ENCODE measurements around the gene NCKAP5. TPM values are rescaled to one million over a fixed set of nuclear protein-coding genes. Genes with fewer than 3 reads are reported as not detected.

The NCKAP5 gene
- total and polyA plus RNA-seq, 7 donors: 0.03 to 1.2 (median 0.22) TPM

DNA sequence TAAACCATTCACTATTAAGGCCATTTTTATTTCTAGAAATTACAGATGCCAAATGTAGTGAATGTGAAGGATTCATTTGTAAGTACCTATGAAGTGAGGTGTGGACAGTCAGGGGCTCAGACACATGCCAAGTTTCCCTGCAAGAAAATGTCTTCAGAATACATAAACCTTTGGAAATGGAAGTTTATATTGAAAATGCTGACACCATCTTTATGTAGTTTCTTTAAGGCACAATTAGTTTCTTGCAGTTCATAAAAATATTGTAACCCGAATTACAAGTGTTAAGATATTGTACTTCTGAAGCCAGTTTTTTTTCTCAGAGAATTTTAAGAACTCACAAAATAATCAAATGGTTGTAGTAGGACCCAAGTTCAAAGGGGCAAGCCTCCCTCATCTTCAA, 832.2 kb downstream of the NCKAP5 start:
- no peaks in the 10 kb centered on the region for H3K4me1 ChIP-seq
- 89 to 94% (median 93%) methylated on average over 1 of the region's 1 CpG for WGBS, 3 donors
- H3K36me3 ChIP-seq (ENCODE audit: insufficient read depth in 1 of 2, low read depth in 1 of 2): no peaks in the 10 kb centered on the region
- no peak overlapping the region for H3K4me3 ChIP-seq
- no peak for DNase-seq
- no peaks in the 10 kb centered on the region for H3K27me3 ChIP-seq (ENCODE audit: insufficient read depth in 3 of 3, low read length in 2 of 3)
- intact Hi-C loops (cut with DNase I): no loop called here
- TF ChIP-seq, protein P1, sequence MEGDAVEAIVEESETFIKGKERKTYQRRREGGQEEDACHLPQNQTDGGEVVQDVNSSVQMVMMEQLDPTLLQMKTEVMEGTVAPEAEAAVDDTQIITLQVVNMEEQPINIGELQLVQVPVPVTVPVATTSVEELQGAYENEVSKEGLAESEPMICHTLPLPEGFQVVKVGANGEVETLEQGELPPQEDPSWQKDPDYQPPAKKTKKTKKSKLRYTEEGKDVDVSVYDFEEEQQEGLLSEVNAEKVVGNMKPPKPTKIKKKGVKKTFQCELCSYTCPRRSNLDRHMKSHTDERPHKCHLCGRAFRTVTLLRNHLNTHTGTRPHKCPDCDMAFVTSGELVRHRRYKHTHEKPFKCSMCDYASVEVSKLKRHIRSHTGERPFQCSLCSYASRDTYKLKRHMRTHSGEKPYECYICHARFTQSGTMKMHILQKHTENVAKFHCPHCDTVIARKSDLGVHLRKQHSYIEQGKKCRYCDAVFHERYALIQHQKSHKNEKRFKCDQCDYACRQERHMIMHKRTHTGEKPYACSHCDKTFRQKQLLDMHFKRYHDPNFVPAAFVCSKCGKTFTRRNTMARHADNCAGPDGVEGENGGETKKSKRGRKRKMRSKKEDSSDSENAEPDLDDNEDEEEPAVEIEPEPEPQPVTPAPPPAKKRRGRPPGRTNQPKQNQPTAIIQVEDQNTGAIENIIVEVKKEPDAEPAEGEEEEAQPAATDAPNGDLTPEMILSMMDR (IDR thresholded peaks at IDR 0.05): no peak
- no peak for ATAC-seq
- no peak overlapping the region for H3K27ac ChIP-seq
- H3K9me3 ChIP-seq: no peaks in the 10 kb centered on the region

DNA sequence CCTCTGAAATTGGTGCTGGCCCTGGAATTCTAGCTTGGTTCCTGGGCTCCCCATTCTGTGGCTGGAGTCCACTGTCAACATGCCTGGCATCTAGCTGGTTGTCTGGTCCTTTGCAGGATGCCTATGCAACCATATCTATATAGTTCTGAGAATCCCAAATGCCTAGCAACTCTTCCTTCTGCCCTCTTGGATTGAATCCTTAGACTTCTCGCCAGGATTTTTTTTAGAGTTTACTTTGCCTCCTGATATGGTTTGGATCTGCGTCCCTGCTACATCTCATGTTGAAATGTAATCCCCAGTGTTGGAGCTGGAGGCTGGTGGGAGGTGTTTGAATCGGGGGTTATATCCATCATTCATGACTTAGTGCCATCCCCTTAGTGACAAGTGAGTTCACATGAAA, 833.3 kb downstream of the NCKAP5 start:
- ATAC-seq: no peak
- Histone ChIP-seq H3K36me3 (ENCODE audit: insufficient read depth in 1 of 2, low read depth in 1 of 2) (no peaks in the 10 kb centered on the region), H3K9me3 (no peaks in the 10 kb centered on the region), H3K4me3 (no peak overlapping the region), H3K27ac (no peak overlapping the region), H3K4me1 (no peaks in the 10 kb centered on the region), H3K27me3 (ENCODE audit: insufficient read depth in 3 of 3, low read length in 2 of 3) (no peaks in the 10 kb centered on the region)
- WGBS, 3 donors: 72 to 91% (median 77%) methylated on average over 3 of the region's 3 CpGs
- TF ChIP-seq, protein P1 (IDR thresholded peaks at IDR 0.05): no peak
- no peak for DNase-seq
- intact Hi-C loops (cut with DNase I): no loop called here

DNA sequence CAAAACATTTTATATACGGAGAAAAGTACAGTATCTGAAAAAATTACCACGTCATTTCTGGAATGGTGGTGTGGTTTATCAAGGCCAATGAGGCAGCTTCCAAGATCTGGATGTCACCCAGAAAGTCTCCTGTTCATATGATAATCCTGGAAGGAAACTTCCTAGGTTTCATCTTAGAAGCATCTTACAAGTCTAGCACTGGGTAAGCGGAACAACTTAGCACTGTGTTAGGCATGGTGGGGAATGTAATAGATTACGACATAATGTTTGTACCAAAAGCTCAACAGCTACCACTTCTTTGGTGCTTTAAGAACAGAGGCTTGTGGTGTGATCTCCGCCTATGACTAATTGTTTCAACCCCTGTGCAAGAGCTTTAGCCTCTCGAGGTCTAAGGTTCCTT, 835.2 kb downstream of the NCKAP5 start:
- intact Hi-C loops (cut with DNase I): no loop called here
- no peak for DNase-seq
- no peak overlapping the region for H3K4me3 ChIP-seq
- H3K4me1 ChIP-seq: no peaks in the 10 kb centered on the region
- H3K27me3 ChIP-seq (ENCODE audit: insufficient read depth in 3 of 3, low read length in 2 of 3): no peaks in the 10 kb centered on the region
- TF ChIP-seq, protein P1 (IDR thresholded peaks at IDR 0.05): no peak
- H3K36me3 ChIP-seq (ENCODE audit: insufficient read depth in 1 of 2, low read depth in 1 of 2): no peaks in the 10 kb centered on the region
- no peaks in the 10 kb centered on the region for H3K9me3 ChIP-seq
- no peak for ATAC-seq
- 64 to 75% (median 66%) methylated on average over 6 of the region's 6 CpGs for WGBS, 3 donors
- no peak overlapping the region for H3K27ac ChIP-seq

DNA sequence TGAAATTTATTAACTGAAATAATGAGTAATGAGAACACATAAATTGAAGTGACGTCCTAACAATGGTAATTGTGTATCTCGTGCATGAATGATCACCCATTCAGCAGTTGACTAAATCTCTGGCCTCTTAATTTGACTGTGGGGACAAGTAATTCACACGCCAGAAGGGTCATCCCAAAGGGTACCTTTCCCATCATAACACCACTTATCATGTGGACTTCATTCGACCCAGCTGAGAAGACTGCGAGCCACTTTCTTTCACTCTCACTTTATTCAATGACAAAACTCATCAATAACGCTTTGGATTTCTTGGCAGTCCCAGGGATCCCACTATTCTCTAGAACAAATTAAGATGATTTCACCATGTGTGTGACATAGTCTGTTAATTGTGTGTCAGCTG, 835.6 kb downstream of the NCKAP5 start:
- ATAC-seq: no peak

DNA sequence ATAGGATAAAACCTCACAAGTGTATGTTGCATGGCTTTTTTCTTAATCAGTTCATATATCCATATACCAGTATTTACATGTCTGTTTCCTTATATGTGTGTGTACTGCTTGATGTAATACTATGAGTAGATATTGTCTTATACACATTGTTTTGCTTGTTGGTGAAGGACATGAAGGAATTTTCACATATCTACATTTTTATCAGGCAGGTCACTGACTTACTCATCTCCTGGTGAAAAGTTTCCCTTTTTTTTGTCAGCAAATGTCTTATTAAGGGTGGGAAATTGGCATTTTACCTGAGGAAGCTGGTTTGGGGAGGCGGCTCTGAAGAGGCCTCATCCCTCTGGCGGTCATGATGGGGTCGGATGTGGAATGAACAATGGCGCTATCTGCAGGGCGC, 836.8 kb downstream of the NCKAP5 start:
- TF ChIP-seq, protein P1 (IDR thresholded peaks at IDR 0.05): no peak
- Histone ChIP-seq H3K4me1 (no peaks in the 10 kb centered on the region), H3K27me3 (ENCODE audit: insufficient read depth in 3 of 3, low read length in 2 of 3) (no peaks in the 10 kb centered on the region), H3K4me3 (no peak overlapping the region), H3K9me3 (no peaks in the 10 kb centered on the region), H3K27ac (no peak overlapping the region), H3K36me3 (ENCODE audit: insufficient read depth in 1 of 2, low read depth in 1 of 2) (no peaks in the 10 kb centered on the region)
- no peak for ATAC-seq
- intact Hi-C loops (cut with DNase I): no loop called here
- WGBS, 3 donors: 94 to 96% (median 95%) methylated on average over 5 of the region's 5 CpGs
- no peak for DNase-seq

More for the DNA sequence above, 835.6 kb downstream of the NCKAP5 start:
- no peak overlapping the region for H3K4me3 ChIP-seq
- TF ChIP-seq, protein P1 (IDR thresholded peaks at IDR 0.05): no peak
- no peaks in the 10 kb centered on the region for H3K36me3 ChIP-seq (ENCODE audit: insufficient read depth in 1 of 2, low read depth in 1 of 2)
- intact Hi-C loops (cut with DNase I): no loop called here
- no peaks in the 10 kb centered on the region for H3K4me1 ChIP-seq
- H3K27ac ChIP-seq: no peak overlapping the region
- H3K9me3 ChIP-seq: no peaks in the 10 kb centered on the region
- 84 to 86% (median 85%) methylated on average over 6 of the region's 6 CpGs for WGBS, 3 donors
- DNase-seq: no peak
- H3K27me3 ChIP-seq (ENCODE audit: insufficient read depth in 3 of 3, low read length in 2 of 3): no peaks in the 10 kb centered on the region
